Neural cell (in vitro differentiated cells): ENCODE results near the gene FRMPD4. TPM values are rescaled to one million over a fixed set of nuclear protein-coding genes. Genes with fewer than 3 reads are reported as not detected.

Source experiments
- H2AFZ ChIP-seq: fragments of 200-600, 300-800 bp; sonication (generic), shearing (Covaris generic); 2 replicates; pipeline ENCODE4 v1.6.0; 2014; ENCODE audit warnings: low read depth, mild to moderate bottlenecking, antibody characterized with exemption, low read length, moderate library complexity
- H3F3A ChIP-seq: fragments of 200-600 bp; shearing (Covaris generic); 2 replicates; pipeline ENCODE4 v1.6.1; 2016; ENCODE audit warnings: mild to moderate bottlenecking, moderate library complexity, mixed read lengths, antibody characterized with exemption, low read length; ENCODE audit not compliant: insufficient read depth, poor library complexity, severe bottlenecking
- H3K27ac ChIP-seq: fragments of 200-600, 300-800 bp; sonication (generic), shearing (Covaris generic); 2 replicates; pipeline ENCODE4 v1.5.1; 2014; ENCODE audit warnings: mild to moderate bottlenecking, low read length, moderate library complexity
- H3K27me3 ChIP-seq: fragments of 300-800, 200-600 bp; sonication (generic), shearing (Covaris generic); 2 replicates; pipeline ENCODE4 v1.6.0; 2014; ENCODE audit warnings: mild to moderate bottlenecking, low read depth, low read length, moderate library complexity; ENCODE audit not compliant: insufficient read depth
- H3K36me3 ChIP-seq: fragments of 300-800, 200-600 bp; sonication (generic), shearing (Covaris generic); 2 replicates; pipeline ENCODE4 v1.5.1; 2014; ENCODE audit warnings: mild to moderate bottlenecking, antibody characterized with exemption, low read length, moderate library complexity; ENCODE audit not compliant: insufficient read depth
- H3K4me2 ChIP-seq: fragments of 300-800, 200-600 bp; sonication (generic), shearing (Covaris generic); 2 replicates; pipeline ENCODE4 v1.6.0; 2014; ENCODE audit warnings: mild to moderate bottlenecking, low read length
- H3K4me3 ChIP-seq: fragments of 300-800, 200-600 bp; sonication (generic), shearing (Covaris generic); 2 replicates; pipeline ENCODE4 v1.5.1; 2014; ENCODE audit warnings: mild to moderate bottlenecking, low read length, moderate library complexity
- H3K79me2 ChIP-seq: fragments of 200-600 bp; shearing (Covaris generic); replicated peaks from 2 replicates; pipeline ENCODE4 v1.6.0; 2014; ENCODE audit warnings: mild to moderate bottlenecking, low read length, moderate library complexity; ENCODE audit not compliant: insufficient read depth
- H3K9ac ChIP-seq: fragments of 300-800, 200-600 bp; sonication (generic), shearing (Covaris generic); 2 replicates; pipeline ENCODE4 v1.6.1; 2016; ENCODE audit warnings: mild to moderate bottlenecking, low read length, mixed read lengths
- H3K9me2 ChIP-seq: fragments of 200-600 bp; shearing (Covaris generic); 2 replicates; pipeline ENCODE4 v1.6.1; 2016; ENCODE audit warnings: mild to moderate bottlenecking, low read length, mixed read lengths; ENCODE audit not compliant: insufficient read depth
- H3K9me3 ChIP-seq: fragments of 200-600, 300-800 bp; sonication (generic), shearing (Covaris generic); 2 replicates; pipeline ENCODE4 v1.6.1; 2016; ENCODE audit warnings: mild to moderate bottlenecking, mixed run types, low read length, moderate library complexity, mixed read lengths
- H4K20me1 ChIP-seq: fragments of 200-600 bp; shearing (Covaris generic); 2 replicates; pipeline ENCODE4 v1.6.1; 2016; ENCODE audit warnings: mild to moderate bottlenecking, mixed run types; ENCODE audit not compliant: insufficient read depth
- EP300 ChIP-seq: fragments of 450-650 bp; conservative IDR thresholded peaks from 2 replicates; pipeline ENCODE4 v1.6.1; 2014; ENCODE audit warnings: antibody characterized with exemption, mild to moderate bottlenecking, moderate library complexity; ENCODE audit not compliant: poor library complexity, severe bottlenecking
- EZH2 ChIP-seq: fragments of 200-600, 300-800 bp; shearing (Covaris generic), sonication (generic); IDR thresholded peaks from 2 replicates; pipeline ENCODE4 v1.6.1; 2014; ENCODE audit warnings: antibody characterized with exemption, low read length, borderline replicate concordance, mild to moderate bottlenecking; ENCODE audit not compliant: insufficient read depth, poor library complexity, severe bottlenecking
- MXI1 ChIP-seq: fragments of 450-650 bp; conservative IDR thresholded peaks from 2 replicates; pipeline ENCODE4 v1.6.1; 2014; ENCODE audit warnings: antibody characterized with exemption, mild to moderate bottlenecking; ENCODE audit not compliant: poor library complexity, severe bottlenecking
- POLR2AphosphoS5 ChIP-seq: IDR thresholded peaks from 2 replicates; pipeline ENCODE4 v1.6.1; 2012
- RAD21 ChIP-seq: fragments of 450-650 bp; conservative IDR thresholded peaks from 2 replicates; pipeline ENCODE4 v1.6.1; 2014; ENCODE audit warnings: antibody characterized with exemption, mild to moderate bottlenecking, moderate library complexity
- SMC3 ChIP-seq: fragments of 450-650 bp; conservative IDR thresholded peaks from 2 replicates; pipeline ENCODE4 v1.6.1; 2014; ENCODE audit warnings: antibody characterized with exemption, mild to moderate bottlenecking, moderate library complexity; ENCODE audit not compliant: poor library complexity
- TAF1 ChIP-seq: IDR thresholded peaks from 2 replicates; pipeline ENCODE4 v1.6.1; 2012; ENCODE audit warnings: low read depth
- polyA plus RNA-seq: library from polyadenylated mRNA; depleted of rRNA; stranded (reverse); fragments of >200 nt; gene quantifications from 2 replicates; pipeline ENCODE4 v1.2.3, GENCODE V29; 2014
- TF ChIP-seq, protein P1 (sequence below): fragments of 450-650 bp; IDR thresholded peaks from 2 replicates; pipeline ENCODE4 v1.5.1; 2014; ENCODE audit warnings: antibody characterized with exemption, mild to moderate bottlenecking, moderate library complexity; ENCODE audit not compliant: poor library complexity, severe bottlenecking
- TF ChIP-seq, protein P2 (sequence below): IDR thresholded peaks from 2 replicates; pipeline ENCODE4 v1.6.1; 2012; ENCODE audit warnings: borderline replicate concordance

FRMPD4 gene
- polyA plus RNA-seq, 1 donor from 2014 or later, result 1.2 TPM

DNA sequence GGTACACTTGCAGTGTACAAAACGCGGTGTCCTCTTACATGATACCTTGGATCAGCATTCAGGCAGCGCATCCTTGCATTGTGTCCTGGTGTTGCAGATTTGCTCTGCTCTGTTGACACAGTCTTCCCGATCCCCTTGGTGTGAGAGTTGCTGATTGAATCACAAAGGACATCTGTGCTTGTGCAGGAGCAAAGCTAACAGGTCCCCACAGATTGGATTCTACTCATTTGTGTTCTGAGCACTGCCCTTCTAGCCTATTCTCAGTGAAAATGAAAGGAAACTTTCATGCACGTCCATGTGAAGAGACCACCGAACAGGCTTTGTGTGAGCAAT lies 171.4 kb downstream of the FRMPD4 start:
- no peak overlapping the region for H2AFZ ChIP-seq
- H3K4me3 ChIP-seq, result no peak overlapping the region
- no peaks in the 10 kb centered on the region for H3K27me3 ChIP-seq
- no peak overlapping the region for H3K4me2 ChIP-seq
- H3K9me2 ChIP-seq, result no peaks in the 10 kb centered on the region
- H3F3A ChIP-seq, result no peaks in the 10 kb centered on the region
- no peak overlapping the region for H3K27ac ChIP-seq
- H3K79me2 ChIP-seq, result no peaks in the 10 kb centered on the region
- no peaks in the 10 kb centered on the region for H3K36me3 ChIP-seq
- H3K9ac ChIP-seq, result no peak overlapping the region
- TF ChIP-seq RAD21, result no peak
- TF ChIP-seq TAF1, result no peak
- TF ChIP-seq, protein P1, sequence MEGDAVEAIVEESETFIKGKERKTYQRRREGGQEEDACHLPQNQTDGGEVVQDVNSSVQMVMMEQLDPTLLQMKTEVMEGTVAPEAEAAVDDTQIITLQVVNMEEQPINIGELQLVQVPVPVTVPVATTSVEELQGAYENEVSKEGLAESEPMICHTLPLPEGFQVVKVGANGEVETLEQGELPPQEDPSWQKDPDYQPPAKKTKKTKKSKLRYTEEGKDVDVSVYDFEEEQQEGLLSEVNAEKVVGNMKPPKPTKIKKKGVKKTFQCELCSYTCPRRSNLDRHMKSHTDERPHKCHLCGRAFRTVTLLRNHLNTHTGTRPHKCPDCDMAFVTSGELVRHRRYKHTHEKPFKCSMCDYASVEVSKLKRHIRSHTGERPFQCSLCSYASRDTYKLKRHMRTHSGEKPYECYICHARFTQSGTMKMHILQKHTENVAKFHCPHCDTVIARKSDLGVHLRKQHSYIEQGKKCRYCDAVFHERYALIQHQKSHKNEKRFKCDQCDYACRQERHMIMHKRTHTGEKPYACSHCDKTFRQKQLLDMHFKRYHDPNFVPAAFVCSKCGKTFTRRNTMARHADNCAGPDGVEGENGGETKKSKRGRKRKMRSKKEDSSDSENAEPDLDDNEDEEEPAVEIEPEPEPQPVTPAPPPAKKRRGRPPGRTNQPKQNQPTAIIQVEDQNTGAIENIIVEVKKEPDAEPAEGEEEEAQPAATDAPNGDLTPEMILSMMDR, result no peak
- H4K20me1 ChIP-seq, result no peaks in the 10 kb centered on the region
- H3K9me3 ChIP-seq, result no peaks in the 10 kb centered on the region

DNA sequence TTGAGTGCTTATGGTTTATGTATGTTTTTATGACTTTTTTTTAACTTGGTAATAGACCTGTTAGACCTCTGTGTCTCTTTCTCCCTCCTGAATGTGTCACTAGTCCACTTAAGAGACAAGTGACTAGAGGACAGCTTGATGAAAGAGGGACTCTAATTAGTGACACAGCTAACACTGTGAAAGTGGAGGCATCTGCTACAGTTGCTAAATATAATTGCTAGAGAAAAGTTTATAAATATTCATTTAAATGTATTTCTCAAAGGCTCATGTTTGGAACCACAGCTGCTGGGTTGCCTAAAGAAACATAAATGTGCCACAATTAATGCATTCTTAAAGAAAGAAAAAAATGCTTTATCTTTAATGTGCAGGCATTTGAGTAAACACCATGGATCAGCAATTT lies 176.4 kb downstream of the FRMPD4 start:
- Histone ChIP-seq H2AFZ (no peak overlapping the region), H3K4me3 (no peak overlapping the region), H3K79me2 (no peaks in the 10 kb centered on the region), H3K4me2 (no peak overlapping the region), H4K20me1 (no peaks in the 10 kb centered on the region), H3K9me2 (no peaks in the 10 kb centered on the region), H3K27me3 (no peaks in the 10 kb centered on the region), H3K27ac (no peak overlapping the region), H3K9ac (no peak overlapping the region), H3F3A (no peaks in the 10 kb centered on the region), H3K9me3 (no peaks in the 10 kb centered on the region), H3K36me3 (no peaks in the 10 kb centered on the region)
- TF ChIP-seq POLR2AphosphoS5, result no peak
- TF ChIP-seq RAD21, result no peak
- TF ChIP-seq, protein P2, sequence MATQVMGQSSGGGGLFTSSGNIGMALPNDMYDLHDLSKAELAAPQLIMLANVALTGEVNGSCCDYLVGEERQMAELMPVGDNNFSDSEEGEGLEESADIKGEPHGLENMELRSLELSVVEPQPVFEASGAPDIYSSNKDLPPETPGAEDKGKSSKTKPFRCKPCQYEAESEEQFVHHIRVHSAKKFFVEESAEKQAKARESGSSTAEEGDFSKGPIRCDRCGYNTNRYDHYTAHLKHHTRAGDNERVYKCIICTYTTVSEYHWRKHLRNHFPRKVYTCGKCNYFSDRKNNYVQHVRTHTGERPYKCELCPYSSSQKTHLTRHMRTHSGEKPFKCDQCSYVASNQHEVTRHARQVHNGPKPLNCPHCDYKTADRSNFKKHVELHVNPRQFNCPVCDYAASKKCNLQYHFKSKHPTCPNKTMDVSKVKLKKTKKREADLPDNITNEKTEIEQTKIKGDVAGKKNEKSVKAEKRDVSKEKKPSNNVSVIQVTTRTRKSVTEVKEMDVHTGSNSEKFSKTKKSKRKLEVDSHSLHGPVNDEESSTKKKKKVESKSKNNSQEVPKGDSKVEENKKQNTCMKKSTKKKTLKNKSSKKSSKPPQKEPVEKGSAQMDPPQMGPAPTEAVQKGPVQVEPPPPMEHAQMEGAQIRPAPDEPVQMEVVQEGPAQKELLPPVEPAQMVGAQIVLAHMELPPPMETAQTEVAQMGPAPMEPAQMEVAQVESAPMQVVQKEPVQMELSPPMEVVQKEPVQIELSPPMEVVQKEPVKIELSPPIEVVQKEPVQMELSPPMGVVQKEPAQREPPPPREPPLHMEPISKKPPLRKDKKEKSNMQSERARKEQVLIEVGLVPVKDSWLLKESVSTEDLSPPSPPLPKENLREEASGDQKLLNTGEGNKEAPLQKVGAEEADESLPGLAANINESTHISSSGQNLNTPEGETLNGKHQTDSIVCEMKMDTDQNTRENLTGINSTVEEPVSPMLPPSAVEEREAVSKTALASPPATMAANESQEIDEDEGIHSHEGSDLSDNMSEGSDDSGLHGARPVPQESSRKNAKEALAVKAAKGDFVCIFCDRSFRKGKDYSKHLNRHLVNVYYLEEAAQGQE, result no peak
- TF ChIP-seq EZH2, result no peak

DNA sequence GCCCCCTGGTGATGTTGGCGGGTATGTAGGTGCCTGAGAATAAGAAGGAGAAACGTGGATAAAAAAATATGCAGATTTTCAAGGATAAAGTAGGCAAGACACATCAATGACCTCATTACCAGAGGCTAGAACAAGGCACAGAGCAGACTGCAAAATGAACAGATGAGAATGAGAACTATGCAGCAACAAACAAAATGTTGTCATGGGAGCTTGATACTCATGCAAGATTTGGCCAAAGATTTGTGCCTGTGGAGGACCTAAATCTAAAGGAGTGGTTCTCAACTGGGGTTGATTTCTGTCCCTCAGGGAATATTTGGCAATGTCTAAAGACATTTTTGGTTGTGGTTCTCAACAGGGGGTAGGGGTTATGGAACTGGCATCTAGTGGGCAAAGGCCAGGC lies 177.3 kb downstream of the FRMPD4 start:
- H3K36me3 ChIP-seq, result no peaks in the 10 kb centered on the region
- H3K27me3 ChIP-seq, result no peaks in the 10 kb centered on the region
- H3K27ac ChIP-seq, result no peak overlapping the region
- no peaks in the 10 kb centered on the region for H3K9me2 ChIP-seq
- no peaks in the 10 kb centered on the region for H3K79me2 ChIP-seq
- H4K20me1 ChIP-seq, result no peaks in the 10 kb centered on the region
- no peaks in the 10 kb centered on the region for H3K9me3 ChIP-seq
- TF ChIP-seq MXI1 (no peak), TAF1 (no peak), EP300 (no peak), POLR2AphosphoS5 (no peak), RAD21 (no peak), SMC3 (no peak), EZH2 (no peak)
- TF ChIP-seq, protein P1, result no peak
- TF ChIP-seq, protein P2, result no peak
- H3K4me2 ChIP-seq, result no peak overlapping the region
- no peaks in the 10 kb centered on the region for H3F3A ChIP-seq
- H3K9ac ChIP-seq, result no peak overlapping the region
- H2AFZ ChIP-seq, result no peak overlapping the region
- no peak overlapping the region for H3K4me3 ChIP-seq
